Tibial artery (tissue), 4 donors: ENCODE results near the gene KLHDC1.

ENCODE experiments used
- DNase-seq, 2 donors: peaks; one replicate each; pipeline ENCODE4 v3.0.0-alpha.2; 2019
- H3K27ac ChIP-seq, 2 donors: fragments of 200-600 bp; sonication (generic) in 1 of 2; 1 replicate in 1 of 2; 2 replicates in 1 of 2; pipeline ENCODE4 v1.5.1; 2018 to 2019; ENCODE audit warnings: mild to moderate bottlenecking in 1 of 2
- H3K27me3 ChIP-seq, 2 donors: fragments of 200-600 bp; sonication (generic) in 1 of 2; one replicate each; pipeline versions ENCODE4 v1.5.1 to v1.6.0; 2016 to 2019
- H3K36me3 ChIP-seq, 3 donors: fragments of 200-600 bp; sonication (generic) in 2 of 3; one replicate each; pipeline ENCODE4 v1.5.1; 2016 to 2019; ENCODE audit warnings: mild to moderate bottlenecking in 2 of 3
- H3K4me1 ChIP-seq, 4 donors: fragments of 200-600 bp; sonication (generic) in 2 of 4; 1 replicate in 3 of 4; 2 replicates in 1 of 4; pipeline ENCODE4 v1.5.1; 2016 to 2019
- H3K4me3 ChIP-seq, 2 donors: fragments of 200-600 bp; sonication (generic) in 1 of 2; 1 replicate in 1 of 2; 2 replicates in 1 of 2; pipeline ENCODE4 v1.5.1; 2018 to 2019; ENCODE audit warnings: mild to moderate bottlenecking in 2 of 2
- H3K9me3 ChIP-seq, 3 donors: fragments of 200-600 bp; sonication (generic) in 1 of 3; one replicate each; pipeline ENCODE4 v1.5.1; 2016 to 2019
- intact Hi-C: fragments of 100-400 bp; cut with DNase I; formaldehyde crosslinking; loops from one replicate; pipeline ENCODE4 v1.15.0; 2023; ENCODE audit warnings: low total_unique reads
- TF ChIP-seq, protein P1 (sequence below), 2 experiments: fragments of 200-600 bp in 1 of 2; fragments of 450-650 bp in 1 of 2; IDR thresholded peaks; one replicate each; pipeline ENCODE4 v1.5.1; 2017 to 2019; ENCODE audit warnings: antibody characterized with exemption in 2 of 2, mild to moderate bottlenecking in 1 of 2, moderate library complexity in 1 of 2

Gene KLHDC1

DNA sequence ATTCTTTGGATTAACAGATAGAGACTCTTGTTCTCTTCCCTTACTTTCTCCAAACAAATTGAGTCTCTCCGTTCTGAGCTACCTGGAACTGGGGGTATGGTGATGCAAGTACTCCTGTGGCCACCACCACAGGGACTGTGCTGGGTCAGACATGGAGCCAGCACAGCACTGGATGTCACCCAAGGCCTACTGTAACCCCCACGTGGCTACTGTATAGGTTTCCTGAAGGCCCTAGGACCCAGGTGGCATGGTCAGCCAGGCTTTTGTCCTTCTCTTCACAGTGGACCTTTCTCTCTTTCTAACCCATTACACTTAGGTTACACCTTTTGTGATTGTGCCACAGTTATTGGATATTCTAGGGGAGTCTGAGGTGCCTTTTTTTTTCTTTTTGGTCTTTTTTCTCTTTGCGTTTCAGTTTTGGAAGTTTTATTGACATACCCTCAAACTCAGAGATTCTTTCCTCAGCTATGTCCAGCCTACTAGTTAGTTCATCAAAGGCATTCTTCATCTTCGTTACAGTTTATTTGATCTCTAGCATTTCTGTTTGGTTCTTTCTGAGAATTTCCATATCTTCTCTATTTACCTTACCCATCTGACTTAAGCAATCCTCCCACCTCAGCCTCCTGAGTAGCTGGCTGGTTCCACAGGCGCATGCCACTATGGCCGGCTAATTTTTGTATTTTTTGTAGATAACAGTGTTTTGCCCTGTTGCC lies 69.1 kb downstream of the KLHDC1 start:
- no peak overlapping the region for H3K4me3 ChIP-seq
- DNase-seq: no peak
- no peaks in the 10 kb centered on the region for H3K27me3 ChIP-seq
- H3K9me3 ChIP-seq: no peaks in the 10 kb centered on the region
- TF ChIP-seq, protein P1, sequence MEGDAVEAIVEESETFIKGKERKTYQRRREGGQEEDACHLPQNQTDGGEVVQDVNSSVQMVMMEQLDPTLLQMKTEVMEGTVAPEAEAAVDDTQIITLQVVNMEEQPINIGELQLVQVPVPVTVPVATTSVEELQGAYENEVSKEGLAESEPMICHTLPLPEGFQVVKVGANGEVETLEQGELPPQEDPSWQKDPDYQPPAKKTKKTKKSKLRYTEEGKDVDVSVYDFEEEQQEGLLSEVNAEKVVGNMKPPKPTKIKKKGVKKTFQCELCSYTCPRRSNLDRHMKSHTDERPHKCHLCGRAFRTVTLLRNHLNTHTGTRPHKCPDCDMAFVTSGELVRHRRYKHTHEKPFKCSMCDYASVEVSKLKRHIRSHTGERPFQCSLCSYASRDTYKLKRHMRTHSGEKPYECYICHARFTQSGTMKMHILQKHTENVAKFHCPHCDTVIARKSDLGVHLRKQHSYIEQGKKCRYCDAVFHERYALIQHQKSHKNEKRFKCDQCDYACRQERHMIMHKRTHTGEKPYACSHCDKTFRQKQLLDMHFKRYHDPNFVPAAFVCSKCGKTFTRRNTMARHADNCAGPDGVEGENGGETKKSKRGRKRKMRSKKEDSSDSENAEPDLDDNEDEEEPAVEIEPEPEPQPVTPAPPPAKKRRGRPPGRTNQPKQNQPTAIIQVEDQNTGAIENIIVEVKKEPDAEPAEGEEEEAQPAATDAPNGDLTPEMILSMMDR (IDR thresholded peaks at IDR 0.05): no peak
- intact Hi-C loops: no loop called here
- H3K27ac ChIP-seq: no peak overlapping the region
- peaks cover 0 to 11% (median 0%) of the 10 kb centered on the region in 3 donors for H3K36me3 ChIP-seq
- peaks cover 0 to 4% (median 2%) of the 10 kb centered on the region in 4 donors for H3K4me1 ChIP-seq

DNA sequence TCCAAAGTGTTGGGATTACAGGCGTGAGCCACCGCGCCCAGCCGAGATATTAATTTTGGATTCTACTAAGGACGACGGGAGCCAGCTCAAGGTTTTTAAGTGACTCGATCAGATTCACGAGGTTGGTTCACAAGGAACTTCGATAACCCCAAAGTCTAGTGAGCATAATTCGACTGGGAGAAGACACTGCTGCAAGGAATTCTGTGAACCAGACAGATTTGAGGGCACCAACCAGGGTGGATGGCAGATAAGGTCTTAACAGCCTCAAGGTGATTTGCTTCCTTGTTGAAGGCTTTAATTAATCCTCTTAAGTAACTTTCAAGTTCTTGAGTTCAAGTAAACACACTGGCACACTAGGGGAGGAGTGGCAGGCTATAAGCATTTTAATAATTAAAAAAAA lies 73.9 kb downstream of the KLHDC1 start:
- Histone ChIP-seq H3K36me3 (peaks cover 0 to 15% (median 1%) of the 10 kb centered on the region in 3 donors), H3K27ac (peak overlapping the region; percentile 94 to 98), H3K4me1 (peaks cover 0 to 29% (median 23%) of the 10 kb centered on the region in 4 donors), H3K27me3 (no peaks in the 10 kb centered on the region), H3K9me3 (no peaks in the 10 kb centered on the region), H3K4me3 (peak overlapping the region; percentile 88 to 96)
- intact Hi-C loops: loop anchor here (5.0 kb wide), 1 partner anchor 75 kb away; the partner anchor contains the start of gene KLHDC1
- DNase-seq: no peak
- TF ChIP-seq, protein P1 (IDR thresholded peaks at IDR 0.05): no peak

DNA sequence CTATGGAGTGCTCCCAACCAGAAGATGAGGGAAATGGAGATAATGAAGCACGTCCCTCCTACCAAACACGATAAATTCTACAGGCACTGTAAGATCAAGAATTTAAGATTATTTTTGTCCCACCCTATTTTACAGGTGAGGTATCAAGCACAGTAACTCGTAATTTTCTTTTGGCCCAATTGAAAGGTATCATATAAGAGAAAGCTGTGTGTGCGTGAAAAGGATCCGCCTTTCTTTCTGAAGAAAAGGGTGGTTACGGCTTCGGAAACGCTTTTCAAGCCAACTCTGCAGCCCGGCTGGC lies 74.3 kb downstream of the KLHDC1 start:
- no peaks in the 10 kb centered on the region for H3K9me3 ChIP-seq
- peaks cover 0 to 19% (median 5%) of the 10 kb centered on the region in 3 donors for H3K36me3 ChIP-seq
- peak overlapping the region; percentile 88 to 96 for H3K4me3 ChIP-seq
- intact Hi-C loops: loop anchor here (5.0 kb wide), 1 partner anchor 75 kb away; the partner anchor contains the start of gene KLHDC1
- H3K4me1 ChIP-seq: peaks cover 0 to 29% (median 23%) of the 10 kb centered on the region in 4 donors
- TF ChIP-seq, protein P1 (IDR thresholded peaks at IDR 0.05): no peak
- H3K27me3 ChIP-seq: no peaks in the 10 kb centered on the region
- peak overlapping the region; percentile 94 to 98 for H3K27ac ChIP-seq
- no peak for DNase-seq

DNA sequence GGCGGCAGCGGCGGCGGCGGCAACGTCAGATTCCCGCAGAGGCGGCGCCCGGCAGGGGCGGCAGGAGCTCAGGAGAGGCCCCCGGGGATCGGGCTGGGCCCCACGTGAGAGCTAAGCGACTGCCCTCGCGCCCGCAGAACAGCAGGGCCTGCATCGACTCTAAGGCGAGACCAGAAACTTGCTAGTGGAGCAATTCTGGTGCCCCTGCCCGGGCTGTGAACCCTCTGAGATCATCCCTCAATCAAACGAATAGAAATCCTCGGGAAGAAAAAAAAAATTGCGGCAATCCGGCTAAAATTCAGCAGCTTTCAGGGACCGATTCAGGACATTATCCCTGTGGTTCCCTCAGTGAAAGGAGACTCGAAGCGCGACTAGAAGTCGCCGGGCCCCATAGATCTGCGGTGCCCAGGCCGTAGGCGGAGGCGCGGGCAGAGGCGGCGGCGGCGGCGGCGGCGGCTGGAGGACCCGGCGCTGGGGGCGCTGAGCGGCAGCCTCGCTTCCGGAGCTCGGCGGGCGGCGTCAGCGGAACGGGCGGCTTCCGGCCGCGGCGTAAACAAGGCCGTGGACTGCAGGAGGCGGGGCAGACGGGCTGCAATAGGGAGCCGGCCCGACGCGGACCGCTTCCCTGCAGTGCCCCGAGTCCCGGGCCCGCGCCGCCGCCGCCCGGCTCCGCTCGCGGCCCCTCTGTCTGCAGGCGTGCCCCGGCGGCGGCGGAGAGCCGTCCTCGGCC lies 74.8 kb downstream of the KLHDC1 start, which contains the start of gene KLHDC2:
KLHDC2 (plus strand) TSS at position 583 of the 730 bp plus-strand sequence. CDS start 316 bp downstream, outside the sequence.
- peak within 1 kb of the TSS; percentile 94 to 98 for H3K27ac ChIP-seq
- H3K4me1 ChIP-seq: peaks cover 0 to 29% (median 23%) of the 10 kb centered on the region in 4 donors
- no peaks in the 10 kb centered on the region for H3K9me3 ChIP-seq
- TF ChIP-seq, protein P1 (IDR thresholded peaks at IDR 0.05): peak; percentile 11 to 24
- intact Hi-C loops: loop anchor here (2.0 to 5.0 kb wide), 2 partner anchors 75 to 133 kb away; partner anchors contain the start of genes DNAAF2 and KLHDC1
- H3K27me3 ChIP-seq: no peaks in the 10 kb centered on the region
- H3K4me3 ChIP-seq: peak within 1 kb of the TSS; percentile 88 to 96
- peak; percentile 84 to 94 for DNase-seq
- H3K36me3 ChIP-seq: peaks cover 5 to 23% (median 5%) of the 10 kb centered on the region in 3 donors

DNA sequence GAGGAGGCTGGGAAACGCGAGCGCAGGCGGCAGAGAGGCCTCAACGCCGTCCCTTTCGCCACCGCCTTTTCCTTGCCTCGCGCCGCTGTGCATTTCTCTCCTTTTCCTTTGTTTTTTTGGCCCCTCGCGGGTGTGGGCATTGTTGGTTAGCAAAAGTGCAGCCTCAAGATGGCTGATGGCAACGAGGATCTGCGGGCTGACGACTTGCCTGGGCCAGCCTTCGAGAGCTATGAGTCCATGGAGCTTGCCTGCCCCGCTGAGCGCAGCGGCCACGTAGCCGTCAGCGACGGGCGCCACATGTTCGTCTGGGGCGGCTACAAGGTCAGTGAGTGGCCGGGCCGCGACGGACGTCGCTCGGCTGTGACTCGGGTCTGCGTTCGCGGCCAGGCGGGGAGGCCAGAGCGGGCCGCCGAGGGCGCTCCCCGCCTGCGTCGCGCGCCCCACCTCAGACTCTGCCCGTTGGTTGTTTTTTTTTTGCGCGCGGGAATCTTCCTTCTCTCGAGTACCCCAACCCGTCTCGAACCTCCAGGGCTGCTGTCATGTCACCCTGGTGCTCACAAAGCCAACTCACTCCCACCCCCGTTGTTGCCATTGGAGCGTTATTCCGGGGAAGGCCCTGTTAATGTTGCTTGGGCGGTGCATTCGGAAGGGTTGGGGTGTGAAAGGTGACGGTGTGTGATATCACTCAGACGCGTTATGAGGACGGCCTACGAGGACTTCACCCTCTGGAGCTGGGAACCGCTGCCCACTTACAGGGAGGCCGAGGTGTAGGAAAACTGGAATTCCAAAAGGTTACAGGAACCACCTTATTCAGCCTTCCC lies 75.6 kb downstream of the KLHDC1 start:
- Histone ChIP-seq H3K9me3 (no peaks in the 10 kb centered on the region), H3K27ac (peak overlapping the region; percentile 94 to 98), H3K27me3 (no peaks in the 10 kb centered on the region), H3K36me3 (peaks cover 5 to 24% (median 9%) of the 10 kb centered on the region in 3 donors), H3K4me1 (peaks cover 0 to 29% (median 23%) of the 10 kb centered on the region in 4 donors), H3K4me3 (peak overlapping the region; percentile 88 to 96)
- peak; percentile 49 to 79 for DNase-seq
- TF ChIP-seq, protein P1 (IDR thresholded peaks at IDR 0.05): no peak
- intact Hi-C loops: loop anchor here (2.0 to 5.0 kb wide), 2 partner anchors 76 to 134 kb away; partner anchors contain the start of genes DNAAF2 and KLHDC1
